MM.1S (cell line): ENCODE data around the gene CHMP1A.

Source experiments
- DNase-seq: peaks from one replicate; pipeline ENCODE4 v3.0.0-alpha.2; 2015
- H2AFZ ChIP-seq: fragments of 300-600 bp; sonication (generic); 2 replicates; pipeline ENCODE4 v1.6.0; 2016; ENCODE audit warnings: antibody characterized with exemption, low read length
- H3F3A ChIP-seq: fragments of 300-600 bp; sonication (generic); 2 replicates; pipeline ENCODE4 v1.6.1; 2016; ENCODE audit warnings: mild to moderate bottlenecking, antibody characterized with exemption, low read length, moderate library complexity, mixed read lengths; ENCODE audit not compliant: insufficient read depth
- H3K27ac ChIP-seq: fragments of 300-600 bp; sonication (generic); 2 replicates; pipeline ENCODE4 v1.5.1; 2016; ENCODE audit warnings: mild to moderate bottlenecking, low read length
- H3K27me3 ChIP-seq: fragments of 300-600 bp; sonication (generic); replicated peaks from 2 replicates; pipeline ENCODE4 v1.6.0; 2016; ENCODE audit warnings: low read length; ENCODE audit not compliant: insufficient read depth
- H3K36me3 ChIP-seq: fragments of 300-600 bp; sonication (generic); replicated peaks from 2 replicates; pipeline ENCODE4 v1.6.1; 2016; ENCODE audit warnings: mild to moderate bottlenecking, low read length, mixed read lengths; ENCODE audit not compliant: insufficient read depth
- H3K4me1 ChIP-seq: fragments of 300-600 bp; sonication (generic); 2 replicates; pipeline ENCODE4 v1.6.1; 2016; ENCODE audit warnings: low read length, mixed read lengths
- H3K4me2 ChIP-seq: fragments of 300-600 bp; sonication (generic); 2 replicates; pipeline ENCODE4 v1.6.0; 2016; ENCODE audit warnings: low read depth, low read length
- H3K4me3 ChIP-seq: fragments of 300-600 bp; sonication (generic); 2 replicates; pipeline ENCODE4 v1.5.1; 2016; ENCODE audit warnings: low read length, mixed read lengths
- H3K79me2 ChIP-seq: fragments of 300-600 bp; sonication (generic); 2 replicates; pipeline ENCODE4 v1.6.1; 2016; ENCODE audit warnings: mixed run types, low read length, mixed read lengths
- H3K9ac ChIP-seq: fragments of 300-600 bp; sonication (generic); 2 replicates; pipeline ENCODE4 v1.6.1; 2016; ENCODE audit warnings: low read length, mixed read lengths
- H3K9me2 ChIP-seq: fragments of 300-600 bp; sonication (generic); replicated peaks from 2 replicates; pipeline ENCODE4 v1.6.1; 2016; ENCODE audit warnings: mild to moderate bottlenecking, low read length, mixed read lengths; ENCODE audit not compliant: insufficient read depth
- H3K9me3 ChIP-seq: fragments of 300-600 bp; sonication (generic); replicated peaks from 2 replicates; pipeline ENCODE4 v1.6.1; 2016; ENCODE audit warnings: mild to moderate bottlenecking, low read length, mixed read lengths; ENCODE audit not compliant: insufficient read depth
- H4K20me1 ChIP-seq: fragments of 300-600 bp; sonication (generic); 2 replicates; pipeline ENCODE4 v1.6.1; 2016; ENCODE audit warnings: mild to moderate bottlenecking, low read length, moderate library complexity, mixed read lengths; ENCODE audit not compliant: insufficient read depth
- CTCF ChIP-seq: fragments of 300-600 bp; sonication (generic); IDR thresholded peaks from 2 replicates; pipeline ENCODE4 v1.5.1; 2016; ENCODE audit warnings: antibody characterized with exemption, low read length, mixed read lengths
- EZH2 ChIP-seq: fragments of 300-600 bp; sonication (generic); optimal IDR thresholded peaks from 2 replicates; pipeline ENCODE3; 2017; ENCODE audit warnings: low read depth, mild to moderate bottlenecking, antibody characterized with exemption, low read length, mixed read lengths
- EZH2phosphoT487 ChIP-seq: fragments of 300-600 bp; sonication (generic); IDR thresholded peaks from 2 replicates; pipeline ENCODE4 v1.6.1; 2018; ENCODE audit warnings: antibody characterized with exemption, low read length

Gene CHMP1A

GRCh38 chr16:89616623-89617022 is 40.9 kb downstream of the CHMP1A start:
- Histone ChIP-seq H3K79me2 (no peaks in the 10 kb centered on the region), H3K27me3 (no peaks in the 10 kb centered on the region), H3K9me2 (no peaks in the 10 kb centered on the region), H3K9me3 (no peaks in the 10 kb centered on the region), H4K20me1 (no peaks in the 10 kb centered on the region), H3K4me1 (peaks cover 10% of the 10 kb centered on the region; the same call in 1 of the 2 replicates), H3K27ac (no peak overlapping the region), H2AFZ (no peak overlapping the region), H3K36me3 (no peaks in the 10 kb centered on the region), H3K4me3 (no peak overlapping the region), H3K4me2 (no peak overlapping the region), H3F3A (no peaks in the 10 kb centered on the region), H3K9ac (no peak overlapping the region)
- DNase-seq: no peak
- TF ChIP-seq EZH2 (no peak), CTCF (no peak), EZH2phosphoT487 (no peak)

- H3K27ac ChIP-seq: no peak overlapping the region
- H3K36me3 ChIP-seq: no peaks in the 10 kb centered on the region
- H3K4me2 ChIP-seq: no peak overlapping the region
- DNase-seq: no peak
- H2AFZ ChIP-seq: no peak overlapping the region
- H3F3A ChIP-seq: no peaks in the 10 kb centered on the region
- peaks cover 10% of the 10 kb centered on the region; the same call in 1 of the 2 replicates for H3K4me1 ChIP-seq
- no peaks in the 10 kb centered on the region for H3K79me2 ChIP-seq
- H3K4me3 ChIP-seq: no peak overlapping the region
- no peaks in the 10 kb centered on the region for H3K9me2 ChIP-seq
- H3K9me3 ChIP-seq: no peaks in the 10 kb centered on the region
- no peaks in the 10 kb centered on the region for H3K27me3 ChIP-seq
- no peak overlapping the region for H3K9ac ChIP-seq
- peak; percentile 50 for TF ChIP-seq CTCF
- TF ChIP-seq EZH2phosphoT487: no peak
- no peaks in the 10 kb centered on the region for H4K20me1 ChIP-seq
Measured at GRCh38 chr16:89615596-89616090, 41.9 kb downstream of the CHMP1A start.

- H3K4me3 ChIP-seq: no peak overlapping the region
- H4K20me1 ChIP-seq: no peaks in the 10 kb centered on the region
- no peaks in the 10 kb centered on the region for H3K9me3 ChIP-seq
- H3K4me2 ChIP-seq: no peak overlapping the region
- H3F3A ChIP-seq: no peaks in the 10 kb centered on the region
- no peaks in the 10 kb centered on the region for H3K79me2 ChIP-seq
- TF ChIP-seq EZH2phosphoT487 (no peak), CTCF (no peak), EZH2 (no peak)
- H2AFZ ChIP-seq: no peak overlapping the region
- H3K27me3 ChIP-seq: no peaks in the 10 kb centered on the region
- H3K9ac ChIP-seq: no peak overlapping the region
- no peak for DNase-seq
- H3K36me3 ChIP-seq: no peaks in the 10 kb centered on the region
- no peak overlapping the region for H3K27ac ChIP-seq
- H3K9me2 ChIP-seq: no peaks in the 10 kb centered on the region
- peaks cover 10% of the 10 kb centered on the region; the same call in 1 of the 2 replicates for H3K4me1 ChIP-seq
Measured at GRCh38 chr16:89615176-89615575, 42.3 kb downstream of the CHMP1A start.
